Stimulated activated memory B cell treated with anti-CD40 and anti-IgM and Interleukin-4, amounts not matched to agents 10 μg/mL and 1 μg/mL and 100 μg/mL, for 72 hours (primary cell): ENCODE measurements around the gene SERPINA1.
"Not testable (repeated sequence)": the region's sequence is repeated elsewhere in the genome, so short reads cannot be mapped to it uniquely, and the experiment has no call there.

Experiments used
- ATAC-seq: fragments of 150-1000 bp; cut with Tn5 transposase; 2 replicates; pipeline ENCODE4 v1.10.0; 2021
- H3K27ac Mint-ChIP-seq: one replicate; pipeline ENCODE4 v1.8.0; 2022; ENCODE audit warnings: mild to moderate bottlenecking, mixed read lengths
- H3K27me3 Mint-ChIP-seq: one replicate; pipeline ENCODE4 v1.8.0; 2022; ENCODE audit warnings: mixed read lengths
- H3K36me3 Mint-ChIP-seq: one replicate; pipeline ENCODE4 v1.8.0; 2022; ENCODE audit warnings: mixed read lengths
- H3K4me1 Mint-ChIP-seq: one replicate; pipeline ENCODE4 v1.8.0; 2022; ENCODE audit warnings: mixed read lengths
- H3K4me3 Mint-ChIP-seq: one replicate; pipeline ENCODE4 v1.8.0; 2022; ENCODE audit warnings: mild to moderate bottlenecking, moderate library complexity, mixed read lengths
- H3K9me3 Mint-ChIP-seq: one replicate; pipeline ENCODE4 v1.8.0; 2022; ENCODE audit warnings: mixed read lengths

The SERPINA1 gene

GRCh38 chr14:94370524-94370910 is 17.9 kb downstream of the SERPINA1 start:
- no peak overlapping the region for H3K27ac Mint-ChIP-seq
- H3K27me3 Mint-ChIP-seq: no peaks in the 10 kb centered on the region
- H3K4me3 Mint-ChIP-seq: no peak overlapping the region
- no peak for ATAC-seq
- peaks cover 2% of the 10 kb centered on the region for H3K9me3 Mint-ChIP-seq
- no peaks in the 10 kb centered on the region for H3K36me3 Mint-ChIP-seq
- no peaks in the 10 kb centered on the region for H3K4me1 Mint-ChIP-seq

GRCh38 chr14:94369766-94370523 is 18.5 kb downstream of the SERPINA1 start:
- not testable (repeated sequence) for H3K27me3 Mint-ChIP-seq, H3K36me3 Mint-ChIP-seq, H3K4me1 Mint-ChIP-seq, H3K4me3 Mint-ChIP-seq, ATAC-seq, H3K9me3 Mint-ChIP-seq, H3K27ac Mint-ChIP-seq

DNA sequence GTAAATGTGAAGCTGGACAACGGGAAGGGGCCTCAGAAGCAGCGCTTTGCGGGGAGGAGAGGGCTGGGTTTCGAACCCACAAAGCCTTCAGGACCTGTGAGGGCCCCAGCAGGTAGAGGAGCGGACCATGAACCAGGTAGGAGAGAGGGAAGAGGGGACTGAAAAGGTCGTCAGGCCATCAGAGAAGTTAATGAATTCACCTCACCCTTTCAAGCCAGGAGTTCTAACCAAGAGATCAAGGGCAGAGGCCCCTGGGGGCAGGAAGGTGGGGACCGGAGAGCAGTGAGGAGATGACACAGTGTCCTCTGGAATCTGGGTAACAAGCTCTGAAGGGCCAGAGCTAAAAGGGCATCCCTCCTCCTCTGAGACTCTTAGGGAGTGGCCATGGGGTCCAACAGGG is 19.4 kb downstream of the SERPINA1 start:
- H3K4me1 Mint-ChIP-seq: no peaks in the 10 kb centered on the region
- no peak overlapping the region for H3K4me3 Mint-ChIP-seq
- H3K36me3 Mint-ChIP-seq: no peaks in the 10 kb centered on the region
- no peak overlapping the region for H3K27ac Mint-ChIP-seq
- peaks cover 2% of the 10 kb centered on the region for H3K9me3 Mint-ChIP-seq
- no peak for ATAC-seq
- H3K27me3 Mint-ChIP-seq: no peaks in the 10 kb centered on the region

DNA sequence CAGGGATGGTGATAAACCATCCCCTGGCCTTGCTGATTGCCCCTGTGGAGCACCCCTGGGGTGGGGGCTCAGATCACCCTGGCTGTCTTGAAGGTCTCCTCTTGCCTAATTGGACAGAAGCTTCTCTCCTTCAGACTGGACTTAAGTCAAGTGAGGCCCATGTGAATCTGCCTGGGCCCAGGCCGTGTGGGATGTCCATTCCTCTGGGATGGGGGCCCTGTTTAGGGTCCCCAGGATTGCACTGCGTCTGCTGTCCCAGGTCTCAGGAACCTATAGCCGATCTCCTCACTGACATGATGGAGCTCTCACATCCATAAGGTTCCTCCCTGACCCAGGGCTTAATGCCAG is 20.2 kb downstream of the SERPINA1 start:
- Mint-ChIP-seq H3K27ac (no peak overlapping the region), H3K27me3 (peaks cover 1% of the 10 kb centered on the region), H3K4me1 (no peaks in the 10 kb centered on the region), H3K36me3 (no peaks in the 10 kb centered on the region), H3K9me3 (peaks cover 2% of the 10 kb centered on the region), H3K4me3 (no peak overlapping the region)
- ATAC-seq: no peak

DNA sequence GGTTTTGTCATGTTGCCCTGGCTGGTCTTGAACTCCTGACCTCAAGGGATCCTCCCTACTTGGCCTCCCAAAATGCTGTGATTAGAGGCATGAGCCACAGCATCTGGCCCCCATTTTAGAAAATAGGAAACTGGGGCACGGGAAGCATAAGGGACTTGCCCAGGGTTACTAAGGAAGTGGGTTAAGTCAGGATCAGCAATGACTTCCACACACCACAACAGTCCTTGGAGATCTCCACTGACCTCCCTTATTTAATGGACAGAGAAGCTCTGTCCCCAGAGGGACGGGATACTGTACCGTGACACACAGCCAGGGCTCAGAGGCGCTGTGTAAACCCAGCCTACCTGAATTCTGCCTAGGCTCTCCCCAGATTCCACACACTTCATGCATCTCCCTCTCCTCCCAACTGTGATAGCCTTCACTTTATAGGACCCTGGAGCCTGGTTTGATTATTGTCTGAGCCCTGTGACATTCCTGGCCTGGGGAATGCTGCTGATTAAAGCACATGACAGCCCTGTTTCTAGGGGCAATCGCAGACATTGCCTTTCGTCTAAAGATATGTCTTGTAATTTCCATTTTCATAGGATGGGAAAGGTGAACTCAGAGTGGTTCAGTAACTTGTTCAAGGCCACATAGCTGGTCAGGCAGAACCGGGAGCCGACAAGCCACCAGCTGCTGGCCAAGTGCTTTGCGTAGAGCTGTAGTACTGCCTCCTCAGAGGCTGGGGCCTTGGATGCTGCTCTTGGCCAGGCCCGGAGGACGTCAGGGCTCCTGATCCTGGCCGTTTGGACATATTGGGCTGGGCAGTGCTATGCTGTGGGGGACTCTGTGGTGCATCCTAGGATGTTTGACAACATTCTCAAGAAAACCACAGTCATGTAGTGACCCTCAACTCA is 20.8 kb downstream of the SERPINA1 start:
- no peak overlapping the region for H3K27ac Mint-ChIP-seq

DNA sequence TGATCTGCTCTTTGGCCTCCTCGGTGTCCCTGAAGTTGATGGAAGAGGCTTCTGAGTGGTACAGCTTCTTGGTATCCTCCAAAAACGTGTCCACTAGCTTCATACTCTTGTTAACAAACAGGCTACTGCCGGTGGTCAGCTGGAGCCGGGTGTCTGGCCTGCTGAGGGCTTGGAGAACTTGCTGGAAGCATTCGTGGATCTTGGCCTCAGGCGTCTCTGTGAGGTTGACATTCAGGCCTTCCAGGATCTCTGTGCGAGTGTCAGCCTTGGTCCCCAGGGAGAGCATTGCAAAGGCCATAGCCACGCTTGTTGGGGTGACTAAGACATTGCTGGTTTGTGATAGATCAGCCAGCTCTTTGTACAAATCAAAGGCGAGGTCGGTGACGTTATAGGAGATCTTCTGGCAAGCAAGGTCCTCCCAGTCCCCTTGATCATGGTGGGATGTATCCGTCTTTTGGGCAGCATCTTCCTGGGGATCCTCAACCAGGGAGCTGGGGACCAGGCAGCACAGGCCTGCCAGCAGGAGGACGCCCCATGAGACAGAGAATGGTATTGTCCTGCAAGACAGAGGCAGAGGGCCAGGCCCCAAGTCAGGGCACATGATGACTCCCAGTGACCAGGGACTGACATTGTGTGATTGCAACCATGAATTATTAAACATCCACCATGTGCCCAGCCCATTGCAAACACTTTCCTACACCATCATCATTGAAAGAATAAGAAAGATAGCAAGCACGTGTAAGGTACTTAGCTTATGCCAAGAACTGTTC is 22.1 kb downstream of the SERPINA1 start, which contains the start of gene SERPINA2:
SERPINA2 (minus strand) TSS at position 553 of the 770 bp plus-strand sequence.
- no peak within 1 kb of the TSS for H3K27ac Mint-ChIP-seq
- H3K9me3 Mint-ChIP-seq: peaks cover 6% of the 10 kb centered on the region
- H3K36me3 Mint-ChIP-seq: no peaks in the 10 kb centered on the region
- no peaks in the 10 kb centered on the region for H3K4me1 Mint-ChIP-seq
- no peak within 1 kb of the TSS for H3K4me3 Mint-ChIP-seq
- ATAC-seq: no peak
- peaks cover 7% of the 10 kb centered on the region for H3K27me3 Mint-ChIP-seq

More for the DNA sequence above, 20.8 kb downstream of the SERPINA1 start:
- Mint-ChIP-seq H3K4me3 (no peak overlapping the region), H3K27me3 (peaks cover 7% of the 10 kb centered on the region), H3K4me1 (no peaks in the 10 kb centered on the region), H3K36me3 (no peaks in the 10 kb centered on the region), H3K9me3 (peaks cover 6% of the 10 kb centered on the region)
- ATAC-seq: no peak

GRCh38 chr14:94365624-94366023 is 22.8 kb downstream of the SERPINA1 start:
- Mint-ChIP-seq H3K9me3 (peaks cover 3% of the 10 kb centered on the region), H3K4me1 (no peaks in the 10 kb centered on the region), H3K27me3 (peaks cover 13% of the 10 kb centered on the region), H3K36me3 (no peaks in the 10 kb centered on the region), H3K4me3 (no peak overlapping the region), H3K27ac (no peak overlapping the region)
- no peak for ATAC-seq

- H3K9me3 Mint-ChIP-seq: peaks cover 3% of the 10 kb centered on the region
These were observed 23.4 kb downstream of the SERPINA1 start for GRCh38 chr14:94364964-94365363.

DNA sequence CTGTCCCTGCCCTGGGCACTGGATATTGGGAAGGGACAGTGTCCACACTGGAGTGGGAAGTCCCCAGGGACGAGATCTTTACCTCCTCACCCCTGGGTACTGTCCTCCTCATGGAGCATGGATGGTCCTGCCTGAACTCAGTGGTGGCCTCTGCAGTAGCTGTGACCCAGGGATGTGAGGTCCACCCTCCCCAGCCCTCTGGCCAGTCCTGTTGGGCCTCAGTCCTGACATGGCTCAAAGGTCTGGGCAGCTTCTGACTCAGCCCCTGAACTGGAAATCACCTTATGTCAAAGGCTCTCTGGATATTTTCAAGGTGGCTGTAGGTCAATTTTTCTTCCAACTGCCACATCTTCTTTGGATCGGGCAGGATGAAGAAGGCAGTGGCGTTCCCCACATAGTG is 24.4 kb downstream of the SERPINA1 start:
- H3K27me3 Mint-ChIP-seq: peaks cover 13% of the 10 kb centered on the region
- peaks cover 3% of the 10 kb centered on the region for H3K9me3 Mint-ChIP-seq
- no peak overlapping the region for H3K4me3 Mint-ChIP-seq
- ATAC-seq: no peak
- no peak overlapping the region for H3K27ac Mint-ChIP-seq
- no peaks in the 10 kb centered on the region for H3K36me3 Mint-ChIP-seq
- no peaks in the 10 kb centered on the region for H3K4me1 Mint-ChIP-seq

More at GRCh38 chr14:94364964-94365363, 23.4 kb downstream of the SERPINA1 start:
- Mint-ChIP-seq H3K4me3 (no peak overlapping the region), H3K4me1 (no peaks in the 10 kb centered on the region), H3K27ac (no peak overlapping the region), H3K27me3 (peaks cover 13% of the 10 kb centered on the region), H3K36me3 (no peaks in the 10 kb centered on the region)
- peak; percentile 42 for ATAC-seq

GRCh38 chr14:94363151-94363624 is 25.2 kb downstream of the SERPINA1 start:
- H3K4me3 Mint-ChIP-seq: no peak overlapping the region
- ATAC-seq: no peak
- H3K27me3 Mint-ChIP-seq: peaks cover 13% of the 10 kb centered on the region
- peaks cover 3% of the 10 kb centered on the region for H3K9me3 Mint-ChIP-seq
- H3K27ac Mint-ChIP-seq: no peak overlapping the region
- no peaks in the 10 kb centered on the region for H3K36me3 Mint-ChIP-seq
- H3K4me1 Mint-ChIP-seq: no peaks in the 10 kb centered on the region

GRCh38 chr14:94362614-94363133 is 25.7 kb downstream of the SERPINA1 start:
- Mint-ChIP-seq H3K36me3 (no peaks in the 10 kb centered on the region), H3K27ac (no peak overlapping the region), H3K27me3 (peaks cover 13% of the 10 kb centered on the region), H3K4me3 (no peak overlapping the region), H3K4me1 (no peaks in the 10 kb centered on the region), H3K9me3 (peaks cover 3% of the 10 kb centered on the region)
- no peak for ATAC-seq

GRCh38 chr14:94361682-94362081 is 26.7 kb downstream of the SERPINA1 start:
- no peaks in the 10 kb centered on the region for H3K36me3 Mint-ChIP-seq
- H3K27me3 Mint-ChIP-seq: peaks cover 15% of the 10 kb centered on the region
- ATAC-seq: no peak
- peaks cover 4% of the 10 kb centered on the region for H3K9me3 Mint-ChIP-seq
- no peak overlapping the region for H3K4me3 Mint-ChIP-seq
- no peaks in the 10 kb centered on the region for H3K4me1 Mint-ChIP-seq
- H3K27ac Mint-ChIP-seq: no peak overlapping the region

DNA sequence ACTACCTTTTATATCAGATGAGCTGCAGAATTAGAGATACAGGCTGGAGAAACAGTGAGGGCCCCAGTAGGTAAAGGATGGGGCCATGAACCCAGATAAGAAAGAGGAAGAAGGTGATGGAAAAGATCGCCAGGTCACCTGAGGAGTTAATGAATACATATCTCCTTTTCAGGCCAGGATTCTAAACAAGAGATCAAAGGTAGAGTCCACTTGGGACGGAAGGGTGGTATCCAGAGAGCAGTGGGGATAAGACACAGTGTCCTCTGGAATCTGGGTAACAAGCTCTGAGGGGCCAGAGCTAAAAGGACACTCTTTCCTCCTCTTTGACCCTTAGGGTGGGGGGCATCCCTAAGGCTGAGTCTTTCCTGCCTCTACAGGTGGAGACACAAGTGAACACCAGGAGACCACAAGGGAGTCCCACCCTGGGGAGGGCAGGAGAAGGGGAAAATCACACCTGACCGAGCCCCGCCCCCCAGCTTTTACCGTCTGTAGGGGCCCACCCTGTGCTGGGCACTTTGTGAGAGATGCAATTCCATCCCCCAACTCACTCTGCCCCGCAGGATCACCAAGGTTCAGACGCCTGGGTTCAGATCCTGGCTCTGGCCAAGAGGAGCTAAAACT is 27.3 kb downstream of the SERPINA1 start:
- Mint-ChIP-seq H3K4me3 (no peak overlapping the region), H3K27me3 (peaks cover 20% of the 10 kb centered on the region), H3K27ac (no peak overlapping the region), H3K4me1 (no peaks in the 10 kb centered on the region), H3K9me3 (peaks cover 8% of the 10 kb centered on the region), H3K36me3 (no peaks in the 10 kb centered on the region)
- no peak for ATAC-seq

- peaks cover 13% of the 10 kb centered on the region for H3K27me3 Mint-ChIP-seq
These were observed 31.2 kb downstream of the SERPINA1 start for GRCh38 chr14:94357166-94357565.

More at GRCh38 chr14:94357166-94357565, 31.2 kb downstream of the SERPINA1 start:
- H3K27ac Mint-ChIP-seq: no peak overlapping the region
- no peaks in the 10 kb centered on the region for H3K36me3 Mint-ChIP-seq
- no peak for ATAC-seq
- H3K4me3 Mint-ChIP-seq: no peak overlapping the region
- H3K4me1 Mint-ChIP-seq: no peaks in the 10 kb centered on the region
- H3K9me3 Mint-ChIP-seq: peaks cover 6% of the 10 kb centered on the region
